ENCODE data around the gene RESF1. TPM values are rescaled to one million over a fixed set of nuclear protein-coding genes. Genes with fewer than 3 reads are reported as not detected.

Gene RESF1
- polyA plus RNA-seq, 3 donors = 26.8 to 82.9 (median 32.7) TPM

DNA sequence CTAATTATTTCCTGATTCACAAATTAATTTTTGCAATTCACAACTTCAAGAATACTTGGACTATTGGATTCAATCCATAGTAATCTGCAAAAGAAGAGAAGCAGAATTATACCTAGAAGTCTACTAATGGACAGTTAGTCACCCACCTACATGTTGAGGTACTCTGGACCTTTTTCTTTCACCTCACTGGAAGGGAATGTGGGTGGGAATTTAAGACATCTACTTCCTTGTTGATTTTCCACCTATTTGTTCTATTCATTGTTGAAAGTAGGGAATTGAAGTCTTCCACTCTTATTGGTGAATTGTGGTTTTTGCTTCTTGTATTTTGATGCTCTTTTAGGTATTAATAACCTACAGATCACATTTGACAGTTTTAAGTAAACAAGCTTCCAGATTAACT, 11.0 kb downstream of the RESF1 start:
- Histone ChIP-seq H3K9ac (ENCODE audit: insufficient read depth, low read length, poor library complexity, severe bottlenecking) (no peak overlapping the region), H3K4me1 (ENCODE audit: control insufficient read depth in 1 of 2, insufficient read depth in 2 of 2, low read length in 2 of 2) (peaks cover 18 to 39% of the 10 kb centered on the region in 2 donors), H4K20me1 (ENCODE audit: insufficient read depth, low read length) (peaks cover 85% of the 10 kb centered on the region), H3K36me3 (replicated peaks in 1 of 2; ENCODE audit: control insufficient read depth in 1 of 2, insufficient read depth in 2 of 2, low read length in 2 of 2) (peaks cover 53 to 85% of the 10 kb centered on the region in 2 donors), H3K9me3 (replicated peaks in 1 of 2; ENCODE audit: control insufficient read depth in 1 of 2, insufficient read depth in 1 of 2, low read length in 2 of 2) (peaks cover 37 to 47% of the 10 kb centered on the region in 2 donors), H3K79me2 (ENCODE audit: insufficient read depth, low read length) (peaks cover 85% of the 10 kb centered on the region), H3K4me3 (replicated peaks in 1 of 3; ENCODE audit: low read depth in 2 of 3, low read length in 3 of 3) (no peak overlapping the region), H3K27ac (ENCODE audit: low read depth in 1 of 2, low read length in 2 of 2) (no peak overlapping the region), H3K4me2 (replicated peaks; ENCODE audit: extremely low read depth, low read length, poor library complexity, severe bottlenecking) (no peak overlapping the region), H3K27me3 (ENCODE audit: control insufficient read depth in 2 of 2, insufficient read depth in 2 of 2, low read length in 2 of 2) (no peaks in the 10 kb centered on the region), H2AFZ (ENCODE audit: insufficient read depth, low read depth, low read length, poor library complexity, severe bottlenecking) (no peak overlapping the region)
- Mint-ChIP-seq H3K9me3 (peaks cover 25 to 51% (median 40%) of the 10 kb centered on the region in 7 donors), H3K4me3 (no peak overlapping the region), H3K36me3 (peaks cover 84 to 92% of the 10 kb centered on the region in 2 donors), H3K27ac (peak overlapping the region in 1 of 7 donors; percentile 60), H3K4me1 (peaks cover 38% of the 10 kb centered on the region), H3K27me3 (ENCODE audit: low read depth in 3 of 3) (peaks cover 0 to 2% (median 0%) of the 10 kb centered on the region in 3 donors)
- TF ChIP-seq, protein P1, sequence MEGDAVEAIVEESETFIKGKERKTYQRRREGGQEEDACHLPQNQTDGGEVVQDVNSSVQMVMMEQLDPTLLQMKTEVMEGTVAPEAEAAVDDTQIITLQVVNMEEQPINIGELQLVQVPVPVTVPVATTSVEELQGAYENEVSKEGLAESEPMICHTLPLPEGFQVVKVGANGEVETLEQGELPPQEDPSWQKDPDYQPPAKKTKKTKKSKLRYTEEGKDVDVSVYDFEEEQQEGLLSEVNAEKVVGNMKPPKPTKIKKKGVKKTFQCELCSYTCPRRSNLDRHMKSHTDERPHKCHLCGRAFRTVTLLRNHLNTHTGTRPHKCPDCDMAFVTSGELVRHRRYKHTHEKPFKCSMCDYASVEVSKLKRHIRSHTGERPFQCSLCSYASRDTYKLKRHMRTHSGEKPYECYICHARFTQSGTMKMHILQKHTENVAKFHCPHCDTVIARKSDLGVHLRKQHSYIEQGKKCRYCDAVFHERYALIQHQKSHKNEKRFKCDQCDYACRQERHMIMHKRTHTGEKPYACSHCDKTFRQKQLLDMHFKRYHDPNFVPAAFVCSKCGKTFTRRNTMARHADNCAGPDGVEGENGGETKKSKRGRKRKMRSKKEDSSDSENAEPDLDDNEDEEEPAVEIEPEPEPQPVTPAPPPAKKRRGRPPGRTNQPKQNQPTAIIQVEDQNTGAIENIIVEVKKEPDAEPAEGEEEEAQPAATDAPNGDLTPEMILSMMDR (IDR thresholded peaks at IDR 0.05) = no peak
- intact Hi-C loops (cut with micrococcal nuclease) = no loop called here
- no peak for DNase-seq

DNA sequence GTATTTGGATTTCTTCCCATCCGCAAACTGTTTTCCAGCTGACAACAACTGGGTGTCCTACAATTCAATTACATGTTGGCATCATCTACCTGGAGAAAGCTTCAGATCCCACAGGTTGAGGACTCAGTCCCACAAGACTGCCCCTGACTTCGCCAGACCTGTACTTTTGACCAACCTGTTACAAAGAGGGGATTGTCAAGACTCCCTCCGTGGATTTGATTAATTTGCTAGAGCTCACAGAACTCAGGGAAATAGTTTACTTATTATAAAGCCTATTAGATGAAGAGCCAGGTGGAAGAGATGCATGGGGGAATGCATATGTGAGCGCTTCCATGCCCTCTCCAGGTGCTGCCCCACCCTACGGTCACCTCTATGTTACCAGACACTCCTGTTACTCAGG, 14.6 kb downstream of the RESF1 start:
- H3K27ac ChIP-seq (ENCODE audit: low read depth in 1 of 2, low read length in 2 of 2) = no peak overlapping the region
- 100% methylated on average over 2 of the region's 5 CpGs for WGBS (ENCODE audit: insufficient coverage)
- TF ChIP-seq, protein P1 (IDR thresholded peaks at IDR 0.05) = no peak
- H4K20me1 ChIP-seq (ENCODE audit: insufficient read depth, low read length) = peaks cover 51% of the 10 kb centered on the region
- no peaks in the 10 kb centered on the region for H3K27me3 ChIP-seq (ENCODE audit: control insufficient read depth in 2 of 2, insufficient read depth in 2 of 2, low read length in 2 of 2)
- H3K36me3 ChIP-seq (replicated peaks in 1 of 2; ENCODE audit: control insufficient read depth in 1 of 2, insufficient read depth in 2 of 2, low read length in 2 of 2) = peaks cover 77 to 100% of the 10 kb centered on the region in 2 donors
- peak overlapping the region in 1 of 3 experiments; percentile 1 for H3K4me3 ChIP-seq (replicated peaks in 1 of 3; ENCODE audit: low read depth in 2 of 3, low read length in 3 of 3)
- no peak for DNase-seq
- Mint-ChIP-seq H3K9me3 (peaks cover 34 to 75% (median 61%) of the 10 kb centered on the region in 7 donors), H3K36me3 (peaks cover 88 to 96% of the 10 kb centered on the region in 2 donors), H3K4me3 (no peak overlapping the region), H3K27ac (no peak overlapping the region), H3K27me3 (ENCODE audit: low read depth in 3 of 3) (no peaks in the 10 kb centered on the region), H3K4me1 (peaks cover 6% of the 10 kb centered on the region)
- intact Hi-C loops (cut with micrococcal nuclease) = no loop called here
- peaks cover 2 to 4% of the 10 kb centered on the region in 2 donors for H3K4me1 ChIP-seq (ENCODE audit: control insufficient read depth in 1 of 2, insufficient read depth in 2 of 2, low read length in 2 of 2)
- H3K9ac ChIP-seq (ENCODE audit: insufficient read depth, low read length, poor library complexity, severe bottlenecking) = no peak overlapping the region
- H3K79me2 ChIP-seq (ENCODE audit: insufficient read depth, low read length) = peaks cover 63% of the 10 kb centered on the region
- no peak overlapping the region for H2AFZ ChIP-seq (ENCODE audit: insufficient read depth, low read depth, low read length, poor library complexity, severe bottlenecking)
- no peak overlapping the region for H3K4me2 ChIP-seq (replicated peaks; ENCODE audit: extremely low read depth, low read length, poor library complexity, severe bottlenecking)
- H3K9me3 ChIP-seq (replicated peaks in 1 of 2; ENCODE audit: control insufficient read depth in 1 of 2, insufficient read depth in 1 of 2, low read length in 2 of 2) = peaks cover 59 to 80% of the 10 kb centered on the region in 2 donors
